A549 (cell line): Measurements from ENCODE around the gene GALNT16. TPM values are rescaled to one million over a fixed set of nuclear protein-coding genes. Genes with fewer than 3 reads are reported as not detected.

Source experiments
- ATAC-seq, 2 experiments: fragments of 200-7000 bp in 1 of 2; fragments of >200 bp in 1 of 2; cut with Nextera tagmentation in 1 of 2; cut with Tn5 transposase in 1 of 2; 3 replicates each; pipeline versions ENCODE4 v1.8.0 to v1.9.1; 2018 to 2020; ENCODE audit warnings: mild to moderate bottlenecking in 1 of 2, moderate library complexity in 1 of 2
- CTCF ChIA-PET: fragments of 300-600 bp; sonication (Branson Sonifier 250); formaldehyde crosslinking; extraction: SDS; loops from one replicate; lab custom pipeline; 2021; ENCODE audit warnings: antibody characterized with exemption, inconsistent platforms; lab: Yijun Ruan, JAX
- POLR2A ChIA-PET: fragments of 350-600 bp; formaldehyde crosslinking; extraction: SDS; loops from one replicate; lab custom pipeline; 2021; ENCODE audit warnings: antibody characterized with exemption, inconsistent platforms; lab: Yijun Ruan, JAX
- DNase-seq, 2 experiments: peaks; one replicate each; pipeline versions ENCODE4 v3.0.0 to v3.0.0-alpha.2; 2011 to 2016; ENCODE audit warnings: low read depth in 1 of 2, low spot score in 1 of 2
- FAIRE-seq: peaks from 2 replicates; lab custom pipeline; 2011; peaks lifted over from hg19 to GRCh38; lab: Jason Lieb, UNC
- H3K27ac ChIP-seq, 2 experiments: fragments of >200 bp; sonication (Bioruptor Twin); formaldehyde crosslinking; 3 replicates each; pipeline ENCODE4 v1.5.1; 2016 to 2017
- H3K4me1 ChIP-seq: fragments of >200 bp; sonication (Bioruptor Twin); formaldehyde crosslinking; 3 replicates; pipeline ENCODE4 v1.6.1; 2016
- H3K4me2 ChIP-seq: fragments of >200 bp; sonication (Bioruptor Twin); formaldehyde crosslinking; 3 replicates; pipeline ENCODE4 v1.6.1; 2016
- H3K4me3 ChIP-seq: fragments of >200 bp; sonication (Bioruptor Twin); formaldehyde crosslinking; 3 replicates; pipeline ENCODE4 v1.5.1; 2016
- H3K9me3 ChIP-seq: fragments of >200 bp; sonication (Bioruptor Twin); formaldehyde crosslinking; 3 replicates; pipeline ENCODE4 v1.6.1; 2016
- CBX8 ChIP-seq: fragments of 200-600 bp; sonication (generic); IDR thresholded peaks from 2 replicates; pipeline ENCODE4 v1.6.1; 2016
- EHMT2 ChIP-seq: fragments of 200-600 bp; sonication (generic); IDR thresholded peaks from 2 replicates; pipeline ENCODE4 v1.6.1; 2016; ENCODE audit warnings: antibody characterized with exemption, low read depth, mild to moderate bottlenecking, moderate library complexity
- EP300 ChIP-seq, 2 experiments: fragments of >200 bp; sonication (Bioruptor Twin); formaldehyde crosslinking; IDR thresholded peaks; 2 replicates in 1 of 2; 3 replicates in 1 of 2; pipeline ENCODE4 v1.6.1; 2016 to 2017
- FOSB ChIP-seq: fragments of 250-450 bp; sonication (Bioruptor Pico); IDR thresholded peaks from 2 replicates; pipeline ENCODE4 v1.5.0; 2020; ENCODE audit warnings: mild to moderate bottlenecking, moderate library complexity
- HDAC2 ChIP-seq: fragments of 200-600 bp; sonication (generic); IDR thresholded peaks from 2 replicates; pipeline ENCODE4 v1.6.1; 2016
- HOXB5 ChIP-seq: fragments of 250-450 bp; sonication (Bioruptor Pico); IDR thresholded peaks from 2 replicates; pipeline ENCODE4 v1.5.0; 2020; ENCODE audit warnings: mild to moderate bottlenecking, moderate library complexity
- JUNB ChIP-seq: fragments of >200 bp; sonication (Bioruptor Twin); formaldehyde crosslinking; IDR thresholded peaks from 2 replicates; pipeline ENCODE4 v1.6.1; 2016
- KDM1A ChIP-seq: fragments of 200-600 bp; sonication (generic); IDR thresholded peaks from 2 replicates; pipeline ENCODE4 v1.6.1; 2016; ENCODE audit warnings: low read depth, mild to moderate bottlenecking
- KDM5A ChIP-seq: fragments of 200-600 bp; sonication (generic); IDR thresholded peaks from 2 replicates; pipeline ENCODE4 v1.6.1; 2016; ENCODE audit warnings: antibody characterized with exemption, mild to moderate bottlenecking
- NPAS2 ChIP-seq: fragments of 250-450 bp; sonication (Bioruptor Pico); IDR thresholded peaks from 2 replicates; pipeline ENCODE4 v1.8.0; 2022; ENCODE audit warnings: mild to moderate bottlenecking, moderate library complexity, borderline replicate concordance
- NR3C1 ChIP-seq: fragments of >200 bp; sonication (Bioruptor Twin); formaldehyde crosslinking; IDR thresholded peaks from 3 replicates; pipeline ENCODE4 v1.6.1; 2017
- RARB ChIP-seq: fragments of 250-450 bp; sonication (Bioruptor Pico); IDR thresholded peaks from 2 replicates; pipeline ENCODE4 v1.8.0; 2021; ENCODE audit warnings: mild to moderate bottlenecking, moderate library complexity
- RCOR1 ChIP-seq: fragments of 150-350 bp; IDR thresholded peaks from 2 replicates; pipeline ENCODE4 v1.6.1; 2014; ENCODE audit warnings: antibody characterized with exemption, low read length, low read depth
- TFCP2L1 ChIP-seq: fragments of 250-450 bp; sonication (Bioruptor Pico); IDR thresholded peaks from 2 replicates; pipeline ENCODE4 v1.5.0; 2021; ENCODE audit warnings: mild to moderate bottlenecking
- WGBS: methylation state at CpG from one replicate; pipeline ENCODE4 v1.1.6; 2017; ENCODE audit errors: missing lambda C conversion rate; 5-methylcytosine and 5-hydroxymethylcytosine counted together
- polyA plus RNA-seq, 4 experiments: library from polyadenylated mRNA; depleted of rRNA in 3 of 4; stranded (reverse); fragments of >200 nt; fragmentation: RNase III in 1 of 4; extraction: RNeasy Plus Mini Kit Qiagen cat#74134 plus additional on column Dnase treatment in 1 of 4; gene quantifications; 2 replicates in 3 of 4; 3 replicates in 1 of 4; pipeline ENCODE4 v1.2.3, GENCODE V29; 2011 to 2017
- TF ChIP-seq, protein P1 (sequence below): fragments of 200-600 bp; sonication (generic); IDR thresholded peaks from 2 replicates; pipeline ENCODE4 v1.6.1; 2016; ENCODE audit warnings: antibody characterized with exemption, mild to moderate bottlenecking, moderate library complexity
- TF ChIP-seq, protein P2 (sequence below): fragments of 250-450 bp; sonication (Bioruptor Pico); IDR thresholded peaks from 2 replicates; pipeline ENCODE4 v1.5.0; 2020; ENCODE audit warnings: low read depth, mild to moderate bottlenecking, moderate library complexity
- TF ChIP-seq, protein P3 (sequence below): fragments of >200 bp; sonication (Bioruptor Twin); formaldehyde crosslinking; IDR thresholded peaks from 3 replicates; pipeline ENCODE4 v1.6.1; 2016
- TF ChIP-seq, protein P4 (sequence below): IDR thresholded peaks from 2 replicates; pipeline ENCODE4 v1.6.1; 2012; ENCODE audit warnings: low read depth, borderline replicate concordance

The GALNT16 gene
- polyA plus RNA-seq, 2 of the 4 experiments (the other 2 are of a cell fraction) = 2.8 to 3.4 TPM

DNA sequence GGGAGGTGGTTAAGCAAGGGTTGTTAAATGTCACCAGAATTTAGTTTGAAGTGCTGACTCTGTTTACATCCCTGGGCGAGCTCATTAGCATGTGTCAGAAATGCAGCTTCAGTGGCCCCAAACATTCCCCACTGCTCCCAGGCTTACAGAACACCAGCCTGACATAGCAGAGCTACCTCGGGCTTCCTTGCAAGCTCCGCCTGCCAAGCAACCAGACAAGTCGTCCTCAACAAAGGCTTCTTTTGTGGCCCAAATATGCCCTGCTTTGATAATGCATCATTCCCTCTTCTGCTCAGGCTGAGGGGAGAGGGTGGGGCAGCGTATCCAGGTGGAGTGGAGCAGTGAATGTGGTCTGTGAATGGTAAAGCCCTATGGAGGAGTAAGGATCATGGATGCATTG is 110.1 kb downstream of the GALNT16 start (continued):
- TF ChIP-seq, protein P1, sequence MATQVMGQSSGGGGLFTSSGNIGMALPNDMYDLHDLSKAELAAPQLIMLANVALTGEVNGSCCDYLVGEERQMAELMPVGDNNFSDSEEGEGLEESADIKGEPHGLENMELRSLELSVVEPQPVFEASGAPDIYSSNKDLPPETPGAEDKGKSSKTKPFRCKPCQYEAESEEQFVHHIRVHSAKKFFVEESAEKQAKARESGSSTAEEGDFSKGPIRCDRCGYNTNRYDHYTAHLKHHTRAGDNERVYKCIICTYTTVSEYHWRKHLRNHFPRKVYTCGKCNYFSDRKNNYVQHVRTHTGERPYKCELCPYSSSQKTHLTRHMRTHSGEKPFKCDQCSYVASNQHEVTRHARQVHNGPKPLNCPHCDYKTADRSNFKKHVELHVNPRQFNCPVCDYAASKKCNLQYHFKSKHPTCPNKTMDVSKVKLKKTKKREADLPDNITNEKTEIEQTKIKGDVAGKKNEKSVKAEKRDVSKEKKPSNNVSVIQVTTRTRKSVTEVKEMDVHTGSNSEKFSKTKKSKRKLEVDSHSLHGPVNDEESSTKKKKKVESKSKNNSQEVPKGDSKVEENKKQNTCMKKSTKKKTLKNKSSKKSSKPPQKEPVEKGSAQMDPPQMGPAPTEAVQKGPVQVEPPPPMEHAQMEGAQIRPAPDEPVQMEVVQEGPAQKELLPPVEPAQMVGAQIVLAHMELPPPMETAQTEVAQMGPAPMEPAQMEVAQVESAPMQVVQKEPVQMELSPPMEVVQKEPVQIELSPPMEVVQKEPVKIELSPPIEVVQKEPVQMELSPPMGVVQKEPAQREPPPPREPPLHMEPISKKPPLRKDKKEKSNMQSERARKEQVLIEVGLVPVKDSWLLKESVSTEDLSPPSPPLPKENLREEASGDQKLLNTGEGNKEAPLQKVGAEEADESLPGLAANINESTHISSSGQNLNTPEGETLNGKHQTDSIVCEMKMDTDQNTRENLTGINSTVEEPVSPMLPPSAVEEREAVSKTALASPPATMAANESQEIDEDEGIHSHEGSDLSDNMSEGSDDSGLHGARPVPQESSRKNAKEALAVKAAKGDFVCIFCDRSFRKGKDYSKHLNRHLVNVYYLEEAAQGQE = no peak
- TF ChIP-seq CBX8 (no peak), HOXB5 (no peak)

DNA sequence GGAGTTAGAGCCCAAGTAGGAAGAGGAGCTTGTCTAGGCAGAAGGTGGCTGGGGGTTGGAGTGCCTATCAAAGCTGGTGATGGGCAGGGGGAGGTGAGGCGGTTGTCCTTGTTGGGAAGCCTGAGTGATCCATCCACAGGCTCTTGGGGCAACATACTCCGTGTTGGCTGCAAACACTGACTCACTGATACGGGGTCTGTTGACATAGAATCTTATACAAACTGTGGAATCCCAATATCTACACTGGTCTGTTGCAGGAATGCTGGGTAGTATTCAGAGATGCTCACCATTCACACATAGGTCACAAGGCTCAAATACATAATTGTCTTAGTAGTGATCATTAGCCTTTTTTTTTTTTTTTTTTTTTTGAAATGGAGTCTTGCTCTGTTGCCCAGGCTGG is 112.2 kb downstream of the GALNT16 start:
- Histone ChIP-seq H3K9me3 (peaks cover 4% of the 10 kb centered on the region; the same call in 1 of the 3 replicates), H3K4me3 (no peak overlapping the region), H3K27ac (no peak overlapping the region), H3K4me1 (no peaks in the 10 kb centered on the region), H3K4me2 (no peak overlapping the region)
- FAIRE-seq = no peak
- 56% methylated on average over 3 of the region's 3 CpGs for WGBS
- ChIA-PET CTCF (interaction anchor here (1.1 kb wide), 1 partner anchor 13 kb away, joined by 3 read pairs; no protein-coding TSS in a partner anchor), POLR2A (no interaction called here)
- peak in 1 of 2 experiments; percentile 37; a peak in 3 of 6 replicates for ATAC-seq
- no peak for DNase-seq
- TF ChIP-seq, protein P2, sequence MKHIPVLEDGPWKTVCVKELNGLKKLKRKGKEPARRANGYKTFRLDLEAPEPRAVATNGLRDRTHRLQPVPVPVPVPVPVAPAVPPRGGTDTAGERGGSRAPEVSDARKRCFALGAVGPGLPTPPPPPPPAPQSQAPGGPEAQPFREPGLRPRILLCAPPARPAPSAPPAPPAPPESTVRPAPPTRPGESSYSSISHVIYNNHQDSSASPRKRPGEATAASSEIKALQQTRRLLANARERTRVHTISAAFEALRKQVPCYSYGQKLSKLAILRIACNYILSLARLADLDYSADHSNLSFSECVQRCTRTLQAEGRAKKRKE = no peak
- TF ChIP-seq NPAS2 (CRISPR knock-in tag) (no peak), KDM1A (no peak), HDAC2 (no peak), JUNB (no peak)

GRCh38 chr14:69373104-69373503 is 113.1 kb downstream of the GALNT16 start:
- TF ChIP-seq, protein P3, sequence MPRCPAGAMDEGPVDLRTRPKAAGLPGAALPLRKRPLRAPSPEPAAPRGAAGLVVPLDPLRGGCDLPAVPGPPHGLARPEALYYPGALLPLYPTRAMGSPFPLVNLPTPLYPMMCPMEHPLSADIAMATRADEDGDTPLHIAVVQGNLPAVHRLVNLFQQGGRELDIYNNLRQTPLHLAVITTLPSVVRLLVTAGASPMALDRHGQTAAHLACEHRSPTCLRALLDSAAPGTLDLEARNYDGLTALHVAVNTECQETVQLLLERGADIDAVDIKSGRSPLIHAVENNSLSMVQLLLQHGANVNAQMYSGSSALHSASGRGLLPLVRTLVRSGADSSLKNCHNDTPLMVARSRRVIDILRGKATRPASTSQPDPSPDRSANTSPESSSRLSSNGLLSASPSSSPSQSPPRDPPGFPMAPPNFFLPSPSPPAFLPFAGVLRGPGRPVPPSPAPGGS = no peak
- no peak for TF ChIP-seq RARB (CRISPR knock-in tag)
- no peak for TF ChIP-seq FOSB (CRISPR knock-in tag)
- TF ChIP-seq, all 56 proteins: peak for 0
- ChIA-PET POLR2A (no interaction called here), CTCF (no interaction called here)
- Histone ChIP-seq H3K9me3 (peaks cover 4% of the 10 kb centered on the region; the same call in 1 of the 3 replicates), H3K4me2 (no peak overlapping the region), H3K4me3 (no peak overlapping the region), H3K27ac (no peak overlapping the region), H3K4me1 (no peaks in the 10 kb centered on the region)
- ATAC-seq (no peak), DNase-seq (no peak), FAIRE-seq (no peak)
- 0% methylated on average over 1 of the region's 1 CpG for WGBS

GRCh38 chr14:69374235-69374634 is 114.3 kb downstream of the GALNT16 start:
- FAIRE-seq (no peak), DNase-seq (no peak), ATAC-seq (no peak)
- TF ChIP-seq EHMT2 (no peak), RCOR1 (no peak), EP300 (IDR thresholded peaks at IDR 0.05) (no peak), NR3C1 (no peak), TFCP2L1 (CRISPR knock-in tag) (no peak), KDM5A (no peak)
- TF ChIP-seq, protein P4, sequence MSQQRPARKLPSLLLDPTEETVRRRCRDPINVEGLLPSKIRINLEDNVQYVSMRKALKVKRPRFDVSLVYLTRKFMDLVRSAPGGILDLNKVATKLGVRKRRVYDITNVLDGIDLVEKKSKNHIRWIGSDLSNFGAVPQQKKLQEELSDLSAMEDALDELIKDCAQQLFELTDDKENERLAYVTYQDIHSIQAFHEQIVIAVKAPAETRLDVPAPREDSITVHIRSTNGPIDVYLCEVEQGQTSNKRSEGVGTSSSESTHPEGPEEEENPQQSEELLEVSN = no peak
- H3K4me2 ChIP-seq = no peak overlapping the region
- H3K4me3 ChIP-seq = no peak overlapping the region
- H3K27ac ChIP-seq = no peak overlapping the region
- POLR2A ChIA-PET = no interaction called here
- CTCF ChIA-PET = no interaction called here
- H3K4me1 ChIP-seq = no peaks in the 10 kb centered on the region
- peaks cover 4% of the 10 kb centered on the region; the same call in 1 of the 3 replicates for H3K9me3 ChIP-seq
